Measurements from ENCODE around the gene ZBED6.

GRCh38 chr1:203765029-203765837 lies 30.2 kb upstream of the ZBED6 start, which contains the start of gene LAX1:
- TF ChIP-seq CTCF (conservative IDR thresholded peaks at IDR 0.05; ENCODE audit: low read length): peak; percentile 54; the same call in 1 of the 2 replicates
- no peak for TF ChIP-seq EZH2phosphoT487 (IDR thresholded peaks at IDR 0.05; ENCODE audit: borderline replicate concordance, low read depth, low read length)

Measured in OCI-LY7 (cell line).